H1 (cell line): ENCODE measurements around the gene RELN. TPM values are rescaled to one million over a fixed set of nuclear protein-coding genes. Genes with fewer than 3 reads are reported as not detected.

Experiments
- HDAC6 ChIP-seq: IDR thresholded peaks from one replicate; pipeline ENCODE4 v1.7.1; 2012; ENCODE audit warnings: low read depth, mild to moderate bottlenecking, inconsistent platforms, low read length, moderate library complexity
- PHF8 ChIP-seq: fragments of 200-600 bp; sonication (generic); conservative IDR thresholded peaks from 2 replicates; pipeline ENCODE4 v1.7.1; 2012; ENCODE audit warnings: low read depth, mild to moderate bottlenecking, inconsistent platforms, low read length, moderate library complexity
- polyA plus RNA-seq, 7 experiments: library from polyadenylated mRNA; depleted of rRNA in 3 of 7; stranded (reverse) in 5 of 7; unstranded in 2 of 7; fragments of >200 nt in 5 of 7; fragments of 200-250 nt in 2 of 7; gene quantifications; 1 replicate in 5 of 7; 2 replicates in 1 of 7; 4 replicates in 1 of 7; pipeline versions ENCODE4 v1.2.1 to v1.2.3, GENCODE V29; 2011 to 2013; ENCODE audit warnings: missing spikeins in 2 of 7, mixed read lengths in 2 of 7
- total RNA-seq: library from RNA; stranded (reverse); fragmentation: NEBNext Ultra II Directional; extraction: Animal tissue kit (Norgen Biotek cat#: 25700); gene quantifications from 2 replicates; pipeline ENCODE4 v1.2.1, GENCODE V29; 2021

RELN gene
- total and polyA plus RNA-seq, 2 of the 8 experiments (the other 6 are each of a cell fraction or from before 2014, with no cell fraction given): 0.03 to 0.07 TPM

GRCh38 chr7:103773726-103774125 lies 215.7 kb downstream of the RELN start (continued):
- no peak for TF ChIP-seq HDAC6
- TF ChIP-seq PHF8: no peak
